ENCODE measurements around the gene PRPF18.
A peak's percentile ranks its signal among the peaks of the same experiment; 100 is the strongest.

The PRPF18 gene

DNA sequence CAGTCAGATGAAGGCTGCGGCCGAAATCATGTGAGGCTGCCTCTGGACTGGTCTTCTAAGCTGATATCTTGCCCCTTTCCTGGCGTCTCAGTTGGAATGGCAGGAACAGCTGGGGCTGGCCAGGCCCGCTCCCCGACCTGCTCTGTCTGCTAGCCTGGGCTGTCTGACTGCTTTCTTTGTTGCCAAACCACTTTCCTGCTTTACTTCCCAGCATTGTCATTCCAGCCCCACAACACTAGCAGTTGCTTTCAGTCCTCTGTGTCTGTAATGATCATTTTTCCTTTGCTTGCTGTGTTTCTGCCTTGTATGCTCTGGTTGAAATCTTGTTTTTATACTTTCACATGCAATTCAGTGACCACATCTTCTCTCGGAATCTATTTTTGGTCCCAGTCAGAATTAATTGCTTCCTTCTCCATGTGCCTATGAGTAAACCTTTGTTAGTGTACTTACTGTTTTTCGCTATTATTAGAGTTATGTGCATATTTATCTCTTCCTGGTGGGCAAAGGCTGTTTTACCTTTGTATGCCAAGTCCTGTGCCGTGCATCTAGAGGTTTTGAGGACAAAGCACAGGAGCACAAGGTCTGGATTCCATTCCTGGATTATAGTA is 21.6 kb downstream of the PRPF18 start:
- no peak for DNase-seq

DNA sequence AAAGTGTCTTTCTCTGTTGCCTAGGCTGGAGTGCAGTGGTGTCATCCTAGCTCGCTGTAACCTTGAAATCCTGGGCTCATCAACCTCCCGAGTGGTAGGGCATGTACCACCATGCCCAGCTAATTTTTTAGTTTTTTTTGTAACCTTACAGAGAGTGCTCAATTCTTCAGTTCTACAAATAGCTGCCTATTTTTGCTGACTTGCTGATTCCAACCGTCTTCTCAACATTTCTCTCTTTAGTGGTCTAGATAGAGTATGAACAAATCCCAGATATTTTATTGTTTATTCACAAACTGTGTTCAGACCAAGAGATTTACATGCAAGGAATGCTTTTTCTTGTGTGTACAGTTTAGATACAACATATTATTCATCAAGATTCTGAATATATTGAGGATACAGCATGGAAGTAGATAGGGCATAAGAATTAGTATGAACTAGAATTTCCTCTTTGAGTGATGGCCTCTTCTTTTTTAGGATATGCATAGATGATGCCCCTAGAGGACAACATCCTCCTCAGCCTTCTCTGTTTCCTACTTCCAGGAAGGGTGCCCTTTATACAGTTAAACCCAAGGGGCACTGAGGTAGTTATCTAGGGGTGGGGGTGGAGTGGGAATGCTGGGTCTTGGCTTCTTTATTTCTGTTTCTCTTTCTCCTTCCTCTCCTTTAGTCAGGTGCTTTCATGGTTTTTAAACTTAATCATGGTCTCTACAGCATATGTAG is 26.0 kb downstream of the PRPF18 start:
- DNase-seq: no peak

GRCh38 chr10:13613519-13613918 is 26.8 kb downstream of the PRPF18 start:
- peak; percentile 15 for DNase-seq

GRCh38 chr10:13614530-13615332 is 28.0 kb downstream of the PRPF18 start:
- DNase-seq: no peak

DNA sequence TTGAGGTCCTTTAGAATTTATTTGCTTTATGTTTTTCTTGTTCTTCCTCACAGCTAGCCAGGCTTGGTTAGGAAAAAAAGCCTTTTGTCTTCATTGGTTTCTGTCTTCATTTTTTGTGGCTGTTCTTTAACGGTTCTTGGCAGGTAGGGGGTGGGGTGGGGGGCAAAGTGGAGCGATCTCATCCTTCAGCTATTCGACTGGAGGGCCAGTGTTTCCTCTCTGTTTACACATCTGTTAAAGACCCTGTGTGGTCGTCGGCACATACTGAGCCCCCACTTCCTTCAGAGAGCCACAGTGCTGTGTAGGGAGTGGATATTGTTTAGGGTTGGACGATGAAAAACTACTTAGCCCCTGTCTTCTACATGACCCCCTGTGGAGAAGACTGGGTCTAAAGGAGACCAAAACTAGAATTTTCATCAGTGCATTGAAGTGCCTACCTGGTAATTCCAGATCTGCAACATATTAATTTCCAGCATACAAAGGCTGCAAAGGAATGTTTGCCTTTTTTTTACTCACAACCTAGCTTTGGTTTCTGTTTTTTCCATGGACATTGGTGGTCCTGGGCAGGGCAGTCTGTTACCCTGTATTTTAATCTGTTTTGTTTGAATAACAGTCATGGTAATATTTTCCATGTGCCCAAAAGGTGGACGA is 29.0 kb downstream of the PRPF18 start:
- DNase-seq: no peak

- DNase-seq: no peak
Observed at GRCh38 chr10:13617116-13617515, 30.4 kb downstream of the PRPF18 start.

DNA sequence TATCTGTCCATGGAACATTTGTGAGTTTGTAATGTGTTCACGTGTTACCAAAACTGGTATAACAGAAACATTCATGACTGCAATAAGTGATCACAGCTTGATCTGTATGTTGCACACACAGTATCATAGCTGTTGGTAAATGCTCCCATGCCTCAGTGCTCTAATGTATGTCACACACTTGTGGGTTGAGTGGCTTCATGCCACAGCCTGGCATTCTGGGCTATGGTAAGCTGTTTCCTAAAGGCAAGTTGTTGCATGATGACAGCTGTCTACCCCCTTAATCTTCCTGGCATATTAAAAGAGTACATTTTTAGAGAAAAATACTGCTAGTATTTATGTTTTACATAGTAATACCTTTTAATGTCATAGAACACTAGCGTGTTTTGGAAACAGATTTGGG is 35.2 kb downstream of the PRPF18 start:
- DNase-seq: no peak

GRCh38 chr10:13624630-13625029 is 37.9 kb downstream of the PRPF18 start:
- no peak for DNase-seq

- peak; percentile 43 for DNase-seq
Observed at GRCh38 chr10:13627459-13628310, 40.9 kb downstream of the PRPF18 start.

GRCh38 chr10:13628661-13629060 is 41.9 kb downstream of the PRPF18 start:
- DNase-seq: no peak

- DNase-seq: no peak
Observed at GRCh38 chr10:13629116-13629515, 42.4 kb downstream of the PRPF18 start.

DNA sequence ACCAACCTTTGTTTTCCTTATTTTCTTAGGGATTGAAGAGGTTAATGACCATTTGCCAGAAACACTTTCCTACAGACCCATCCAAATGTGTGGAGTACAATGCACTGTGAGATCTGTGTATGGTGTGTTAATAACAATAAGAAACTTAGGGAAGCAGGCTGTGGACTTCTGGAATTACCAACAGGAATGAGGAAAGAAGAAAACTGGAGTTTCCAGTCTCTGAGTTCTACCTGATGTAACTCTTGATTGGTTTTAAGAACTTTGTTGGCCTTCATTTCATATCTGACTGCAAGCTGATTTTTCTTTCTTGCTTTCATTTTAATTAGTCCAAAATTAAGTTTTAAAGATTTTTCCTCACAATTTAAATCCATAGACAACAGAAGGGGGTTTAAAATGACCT is 43.5 kb downstream of the PRPF18 start:
- DNase-seq: no peak

GRCh38 chr10:13631594-13631993 is 44.8 kb downstream of the PRPF18 start:
- no peak for DNase-seq

GRCh38 chr10:13632440-13632839 is 45.7 kb downstream of the PRPF18 start:
- no peak for DNase-seq

GRCh38 chr10:13632884-13633440 is 46.2 kb downstream of the PRPF18 start:
- no peak for DNase-seq

GRCh38 chr10:13633689-13634088 is 46.9 kb downstream of the PRPF18 start:
- no peak for DNase-seq

GRCh38 chr10:13634207-13634606 is 47.4 kb downstream of the PRPF18 start:
- no peak for DNase-seq

DNA sequence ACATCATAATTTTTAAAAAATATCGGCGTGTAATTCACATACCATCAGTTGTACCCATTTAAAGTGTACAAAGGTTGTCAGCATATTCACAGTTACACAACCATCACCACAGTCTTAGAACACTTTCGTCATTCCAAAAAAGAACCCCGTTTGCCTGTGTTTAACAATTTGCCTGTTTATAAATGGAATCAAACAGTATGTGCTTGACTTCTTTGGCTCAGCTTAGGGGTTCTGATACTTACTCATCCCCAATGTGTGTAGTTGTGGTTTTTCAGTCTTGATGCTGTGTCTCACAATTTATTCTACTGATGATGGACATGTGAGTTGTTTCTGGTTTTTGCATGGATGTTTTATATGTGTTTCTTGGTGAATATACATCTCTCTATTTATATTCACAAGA is 50.0 kb downstream of the PRPF18 start:
- no peak for DNase-seq

DNA sequence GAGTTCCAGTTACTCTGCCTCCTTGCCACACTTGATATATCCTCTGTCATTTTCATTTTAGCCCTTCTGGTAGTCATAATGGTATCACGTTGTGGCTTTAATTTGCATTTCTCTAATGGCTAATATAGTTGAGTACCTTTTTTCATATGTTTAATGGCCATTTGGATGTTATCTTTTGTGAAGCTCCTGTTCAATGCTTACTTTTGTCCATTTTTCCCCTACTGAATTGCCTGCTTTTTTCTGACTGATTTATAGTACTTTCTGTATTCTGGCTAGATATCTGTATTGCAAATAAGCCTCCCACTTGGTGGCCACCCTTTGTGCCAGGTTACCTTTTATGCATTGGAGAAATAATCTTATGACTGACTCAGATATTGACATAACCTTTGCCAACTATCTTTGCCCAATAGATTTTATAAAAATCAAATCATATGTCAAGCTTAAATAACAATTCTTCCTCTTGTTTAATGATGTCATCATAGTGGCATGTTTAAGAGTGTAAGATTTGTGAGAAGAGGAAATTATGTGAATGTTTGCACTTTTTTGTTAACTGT is 50.6 kb downstream of the PRPF18 start:
- DNase-seq: no peak

DNA sequence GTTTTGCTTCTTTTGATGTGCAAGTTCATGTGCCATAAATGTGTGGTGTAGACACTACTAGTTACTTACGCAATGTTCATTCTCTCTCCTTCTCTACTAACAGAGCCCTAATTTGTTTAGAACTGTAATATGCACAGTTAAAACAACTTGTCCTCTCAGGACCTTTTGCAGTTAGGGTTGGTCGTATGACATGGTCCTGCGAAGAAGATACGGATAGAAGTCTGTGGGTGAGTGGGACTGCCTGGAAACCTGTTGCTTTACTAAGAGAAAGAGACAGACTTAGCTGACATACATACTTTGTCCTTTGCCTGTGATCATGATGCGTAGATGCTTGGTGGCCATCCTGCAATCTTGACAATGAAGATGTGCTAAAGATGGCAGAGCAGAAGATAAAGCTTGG is 51.1 kb downstream of the PRPF18 start:
- no peak for DNase-seq

DNA sequence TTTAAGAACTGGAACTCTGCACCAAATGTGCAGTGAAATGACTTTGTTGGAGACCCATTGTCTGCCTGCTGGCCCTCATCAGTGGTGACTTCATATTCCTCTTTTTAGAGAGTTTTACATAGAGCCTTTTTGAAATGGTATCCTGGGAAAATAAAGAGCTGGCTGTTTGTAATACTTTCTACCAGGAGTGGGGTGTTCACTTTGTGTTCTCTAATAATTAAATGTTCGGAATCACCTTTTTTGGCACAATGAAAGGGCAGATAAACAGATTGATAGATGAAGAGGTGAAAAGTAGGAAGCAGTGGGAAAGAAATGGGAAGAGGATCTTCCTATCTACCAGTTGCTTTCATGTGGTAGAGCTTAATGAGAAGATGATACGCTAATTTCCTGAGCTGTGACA is 55.5 kb downstream of the PRPF18 start:
- DNase-seq: no peak

GRCh38 chr10:13643016-13643415 is 56.3 kb downstream of the PRPF18 start:
- DNase-seq: no peak
